Pulmonary artery endothelial cell (primary cell): ENCODE results near the gene GPR31. TPM values are rescaled to one million over a fixed set of nuclear protein-coding genes. Genes with fewer than 3 reads are reported as not detected.
"Not testable (repeated sequence)": the region's sequence is repeated elsewhere in the genome, so short reads cannot be mapped to it uniquely, and the experiment has no call there.

Experiments
- DNase-seq: peaks from one replicate; pipeline ENCODE4 v3.0.0-alpha.2; 2011; ENCODE audit warnings: low read depth, low spot score
- total RNA-seq: library from RNA; depleted of rRNA; stranded (reverse); fragments of >200 nt; gene quantifications from 2 replicates; pipeline ENCODE4 v1.2.3, GENCODE V29; 2014

The GPR31 gene
- total RNA-seq, 1 donor from 2014 or later: not detected

- DNase-seq: not testable (repeated sequence)
Observed at GRCh38 chr6:167167699-167168098, 9.9 kb upstream of the GPR31 start.

- DNase-seq: no peak
Observed at GRCh38 chr6:167165858-167166471, 8.2 kb upstream of the GPR31 start.

- DNase-seq: no peak
Observed at GRCh38 chr6:167164261-167164660, 6.5 kb upstream of the GPR31 start.

GRCh38 chr6:167163476-167164011, 5.8 kb upstream of the GPR31 start:
- DNase-seq: no peak

- DNase-seq: no peak
Observed at GRCh38 chr6:167162591-167162990, 4.8 kb upstream of the GPR31 start.

- no peak for DNase-seq
Observed at GRCh38 chr6:167161851-167162467, 4.2 kb upstream of the GPR31 start.

- DNase-seq: no peak
Observed at GRCh38 chr6:167157414-167157813, 366 bp downstream of the GPR31 start.

- no peak for DNase-seq
Observed at GRCh38 chr6:167154895-167155294, 2.9 kb downstream of the GPR31 start.

GRCh38 chr6:167154291-167154690, 3.5 kb downstream of the GPR31 start:
- DNase-seq: no peak

GRCh38 chr6:167153521-167153959, 4.2 kb downstream of the GPR31 start:
- DNase-seq: peak; percentile 17

- no peak for DNase-seq
Observed at GRCh38 chr6:167152862-167153261, 4.9 kb downstream of the GPR31 start.

GRCh38 chr6:167151648-167152047, 6.1 kb downstream of the GPR31 start:
- DNase-seq: no peak

- no peak for DNase-seq
Observed at GRCh38 chr6:167150941-167151549, 6.7 kb downstream of the GPR31 start.

- no peak for DNase-seq
Observed at GRCh38 chr6:167148997-167149396, 8.8 kb downstream of the GPR31 start.

- DNase-seq: no peak
Observed at GRCh38 chr6:167148021-167148420, 9.8 kb downstream of the GPR31 start.

GRCh38 chr6:167146977-167147376, 10.8 kb downstream of the GPR31 start:
- no peak for DNase-seq

- no peak for DNase-seq
Observed at GRCh38 chr6:167146135-167146534, 11.6 kb downstream of the GPR31 start.

GRCh38 chr6:167145461-167145860, 12.3 kb downstream of the GPR31 start:
- DNase-seq: no peak

GRCh38 chr6:167143041-167143440, 14.7 kb downstream of the GPR31 start:
- DNase-seq: no peak

GRCh38 chr6:167142433-167142761, 15.4 kb downstream of the GPR31 start:
- no peak for DNase-seq

- DNase-seq: no peak
Observed at GRCh38 chr6:167141667-167142432, 15.9 kb downstream of the GPR31 start.
